Stimulated activated CD8-positive, alpha-beta memory T cell treated with anti-CD3 and anti-CD28 coated beads, Interleukin-15, amount 100 ng/mL, for 48 hours (primary cell): Measurements from ENCODE around the gene OSBP2.

ENCODE experiments used
- DNase-seq, 2 donors: peaks; one replicate each; pipeline ENCODE4 v3.0.0-alpha.2; 2020; ENCODE audit warnings: low read depth in 2 of 2

The OSBP2 gene, protein sequence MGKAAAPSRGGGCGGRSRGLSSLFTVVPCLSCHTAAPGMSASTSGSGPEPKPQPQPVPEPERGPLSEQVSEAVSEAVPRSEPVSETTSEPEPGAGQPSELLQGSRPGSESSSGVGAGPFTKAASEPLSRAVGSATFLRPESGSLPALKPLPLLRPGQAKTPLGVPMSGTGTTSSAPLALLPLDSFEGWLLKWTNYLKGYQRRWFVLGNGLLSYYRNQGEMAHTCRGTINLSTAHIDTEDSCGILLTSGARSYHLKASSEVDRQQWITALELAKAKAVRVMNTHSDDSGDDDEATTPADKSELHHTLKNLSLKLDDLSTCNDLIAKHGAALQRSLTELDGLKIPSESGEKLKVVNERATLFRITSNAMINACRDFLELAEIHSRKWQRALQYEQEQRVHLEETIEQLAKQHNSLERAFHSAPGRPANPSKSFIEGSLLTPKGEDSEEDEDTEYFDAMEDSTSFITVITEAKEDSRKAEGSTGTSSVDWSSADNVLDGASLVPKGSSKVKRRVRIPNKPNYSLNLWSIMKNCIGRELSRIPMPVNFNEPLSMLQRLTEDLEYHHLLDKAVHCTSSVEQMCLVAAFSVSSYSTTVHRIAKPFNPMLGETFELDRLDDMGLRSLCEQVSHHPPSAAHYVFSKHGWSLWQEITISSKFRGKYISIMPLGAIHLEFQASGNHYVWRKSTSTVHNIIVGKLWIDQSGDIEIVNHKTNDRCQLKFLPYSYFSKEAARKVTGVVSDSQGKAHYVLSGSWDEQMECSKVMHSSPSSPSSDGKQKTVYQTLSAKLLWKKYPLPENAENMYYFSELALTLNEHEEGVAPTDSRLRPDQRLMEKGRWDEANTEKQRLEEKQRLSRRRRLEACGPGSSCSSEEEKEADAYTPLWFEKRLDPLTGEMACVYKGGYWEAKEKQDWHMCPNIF

DNA sequence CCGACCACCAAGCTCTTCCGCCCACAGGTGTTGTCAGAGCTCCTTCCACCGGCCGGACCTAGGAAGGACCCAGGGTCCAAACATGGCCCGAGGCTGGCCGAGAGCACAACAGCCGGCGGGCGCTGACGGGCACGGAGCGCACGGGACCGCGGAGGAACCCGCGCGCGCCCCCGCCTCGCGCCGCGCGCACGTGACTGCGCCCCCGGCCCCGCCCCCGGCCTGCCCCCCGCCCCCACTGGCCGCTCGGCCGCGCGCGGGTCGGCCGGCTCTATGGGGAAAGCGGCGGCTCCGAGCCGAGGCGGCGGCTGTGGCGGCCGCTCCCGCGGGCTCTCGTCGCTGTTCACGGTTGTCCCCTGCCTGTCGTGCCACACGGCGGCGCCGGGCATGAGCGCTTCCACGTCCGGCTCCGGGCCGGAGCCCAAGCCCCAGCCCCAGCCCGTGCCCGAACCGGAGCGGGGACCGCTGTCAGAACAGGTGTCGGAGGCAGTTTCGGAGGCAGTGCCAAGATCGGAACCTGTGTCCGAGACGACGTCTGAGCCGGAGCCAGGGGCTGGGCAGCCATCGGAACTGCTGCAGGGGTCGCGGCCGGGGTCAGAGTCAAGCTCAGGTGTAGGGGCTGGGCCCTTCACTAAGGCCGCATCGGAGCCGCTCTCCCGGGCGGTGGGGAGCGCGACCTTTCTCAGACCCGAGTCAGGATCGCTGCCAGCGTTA is at the start of gene OSBP2:
Gene OSBP2, plus strand, starts transcription at position 235 of the 711 bp plus-strand sequence. Its CDS starts 36 bp downstream, at position 271.
- DNase-seq: peak in 1 of 2 donors; percentile 15

DNA sequence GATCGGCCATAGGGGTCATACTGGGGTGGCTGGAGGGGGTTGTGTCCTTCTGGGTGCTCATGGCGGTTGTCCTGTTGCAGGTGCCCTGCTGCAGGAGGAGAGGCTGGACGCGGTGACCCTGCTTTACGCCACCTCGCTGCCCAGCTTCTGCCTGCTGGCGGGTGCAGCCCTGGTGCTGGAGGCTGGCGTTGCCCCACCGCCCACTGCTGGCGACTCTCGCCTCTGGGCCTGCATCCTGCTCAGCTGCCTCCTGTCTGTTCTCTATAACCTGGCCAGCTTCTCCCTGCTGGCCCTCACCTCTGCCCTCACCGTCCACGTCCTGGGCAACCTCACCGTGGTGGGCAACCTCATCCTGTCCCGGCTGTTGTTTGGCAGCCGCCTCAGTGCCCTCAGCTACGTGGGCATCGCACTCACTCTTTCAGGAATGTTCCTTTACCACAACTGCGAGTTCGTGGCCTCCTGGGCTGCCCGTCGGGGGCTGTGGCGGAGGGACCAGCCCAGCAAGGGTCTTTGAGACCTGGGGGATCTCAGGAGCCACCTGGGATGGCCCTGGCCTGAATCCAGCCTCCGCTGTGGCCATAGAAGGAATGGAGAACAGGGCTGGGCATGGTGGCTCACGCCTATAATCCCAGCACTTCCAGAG is 48.0 kb upstream of the OSBP2 start:
- no peak for DNase-seq

DNA sequence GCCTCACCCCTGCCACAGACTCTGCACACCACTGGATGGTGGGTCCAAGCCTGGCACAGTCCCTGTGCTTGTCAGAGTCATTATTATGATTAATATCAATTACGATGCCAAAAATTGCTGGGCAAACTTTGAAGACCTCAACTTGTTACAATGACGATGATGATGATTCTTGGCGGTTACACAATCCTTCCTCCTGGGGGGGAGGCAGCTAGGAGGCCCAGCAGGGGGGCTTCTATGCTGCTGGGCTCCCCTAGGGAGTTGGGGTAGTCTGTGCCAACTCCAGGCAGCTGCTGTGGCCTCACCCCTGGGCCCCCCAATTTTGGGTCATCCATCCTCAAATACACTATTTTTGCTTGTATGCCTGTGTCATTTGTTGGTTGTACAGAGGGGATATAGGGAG is 47.1 kb upstream of the OSBP2 start:
- DNase-seq: no peak

DNA sequence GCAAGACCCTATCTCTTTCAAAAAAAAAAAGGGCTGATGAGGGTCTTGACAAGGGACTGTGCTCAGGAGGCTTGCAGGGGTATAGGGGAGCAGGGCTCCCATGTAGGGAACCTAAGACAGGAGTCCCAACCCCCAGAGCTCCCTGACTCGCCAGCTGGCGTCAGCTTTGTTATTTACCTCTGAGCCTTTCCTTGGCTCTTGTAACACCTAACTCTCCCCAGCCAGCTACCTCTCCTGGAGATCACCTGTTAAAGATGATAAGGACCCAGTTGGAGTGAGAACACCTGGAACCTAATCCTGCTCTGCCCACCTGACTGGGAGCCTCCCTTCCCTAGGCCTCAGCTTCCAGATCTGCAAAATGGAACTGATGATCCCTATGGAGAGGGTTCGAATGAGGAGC is 45.8 kb upstream of the OSBP2 start:
- no peak for DNase-seq

DNA sequence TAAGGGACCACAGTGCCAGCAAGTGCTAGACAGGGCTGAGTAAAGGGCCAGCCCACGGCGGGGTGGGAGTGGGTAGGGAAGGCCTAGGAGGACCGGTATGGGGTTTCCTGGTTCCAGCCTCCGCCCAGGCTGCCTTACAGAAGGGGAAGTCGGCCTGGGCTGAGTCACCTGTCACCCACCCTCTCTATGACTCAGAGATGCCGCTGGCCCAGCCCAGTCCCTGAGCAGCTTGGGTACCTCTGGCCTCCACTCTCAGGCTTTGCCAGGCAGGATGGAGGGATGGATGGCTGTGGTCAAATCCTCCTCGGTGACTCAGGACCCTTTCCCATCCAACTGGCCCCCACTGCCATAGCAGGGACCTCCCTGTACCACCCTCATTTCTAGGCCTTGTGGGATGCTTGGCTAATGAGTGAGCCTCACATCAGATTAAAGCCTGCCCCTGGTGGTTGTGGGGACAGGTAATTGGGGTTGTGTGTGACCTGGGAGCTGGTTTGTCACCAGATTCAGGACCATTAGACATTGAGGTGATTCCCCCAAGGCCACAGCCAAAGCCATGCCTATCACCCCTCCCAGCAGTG is 45.2 kb upstream of the OSBP2 start:
- peak; percentile 87 for DNase-seq

DNA sequence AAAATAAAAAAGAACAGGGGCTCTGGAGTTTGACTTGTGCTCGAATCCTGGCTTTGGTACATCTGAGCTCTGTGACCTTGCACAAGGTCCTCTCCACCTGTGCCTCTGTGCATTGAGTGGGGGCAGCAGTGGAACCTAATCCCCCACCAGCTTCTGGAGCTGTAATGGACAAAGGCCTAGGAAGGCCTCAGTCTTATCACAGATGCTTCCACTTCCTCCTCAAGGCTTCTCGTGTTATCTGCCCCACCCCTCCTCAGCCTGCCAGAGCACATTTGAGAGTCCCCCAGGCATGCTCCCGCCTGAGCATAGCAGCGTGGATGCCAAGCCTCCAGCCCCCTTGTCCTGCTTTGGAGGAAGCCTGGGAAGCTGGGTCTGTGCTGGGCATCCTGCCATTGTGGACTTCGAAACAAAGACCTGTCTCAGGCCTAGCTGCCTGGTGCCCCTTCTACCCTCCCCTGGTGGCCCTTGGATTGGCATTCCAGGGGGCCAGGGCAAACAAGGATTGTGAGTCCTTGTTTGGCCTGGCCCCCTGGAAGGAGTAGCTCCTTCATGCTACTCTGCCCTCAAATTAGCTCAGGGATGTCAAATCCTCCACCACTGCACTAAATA is 44.1 kb upstream of the OSBP2 start:
- no peak for DNase-seq

DNA sequence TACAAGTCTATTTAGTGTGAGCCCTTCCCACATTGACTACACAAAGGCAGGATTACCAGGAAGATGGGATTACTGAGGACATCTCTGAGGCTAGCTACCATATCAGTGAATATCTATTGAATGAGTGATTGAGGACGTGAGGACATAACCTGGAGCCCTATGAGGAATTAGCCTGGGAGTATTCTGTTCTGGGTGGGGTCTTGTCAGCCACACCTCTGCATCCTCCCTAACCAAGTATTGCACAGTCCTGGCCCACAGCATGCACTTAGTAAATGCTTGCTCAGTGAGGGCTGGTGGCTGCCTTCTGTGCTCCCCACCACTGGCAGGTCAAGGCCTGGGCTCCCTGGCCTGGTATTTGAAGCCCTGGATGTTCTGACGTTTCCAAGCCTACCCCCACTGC is 41.8 kb upstream of the OSBP2 start:
- no peak for DNase-seq

DNA sequence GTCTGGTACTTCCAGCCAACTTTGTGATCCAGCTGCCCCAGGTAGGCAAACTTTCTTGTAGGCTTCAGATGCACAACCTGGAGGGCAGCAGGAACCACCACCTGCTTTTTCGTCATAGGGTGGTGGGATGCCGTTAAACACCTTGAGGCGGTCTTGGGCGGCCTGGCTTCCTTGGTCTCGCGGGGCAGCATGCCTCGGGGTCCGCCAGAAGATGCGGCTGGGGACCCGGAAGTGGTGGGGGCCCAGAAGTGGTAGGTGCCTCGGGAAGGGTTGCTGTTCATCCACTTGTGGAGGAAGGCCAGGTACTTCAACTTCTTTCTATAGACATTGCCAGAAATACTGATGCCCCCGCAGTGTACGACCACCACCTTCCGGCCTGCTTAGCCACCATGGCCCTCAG is 40.3 kb upstream of the OSBP2 start:
- no peak for DNase-seq

DNA sequence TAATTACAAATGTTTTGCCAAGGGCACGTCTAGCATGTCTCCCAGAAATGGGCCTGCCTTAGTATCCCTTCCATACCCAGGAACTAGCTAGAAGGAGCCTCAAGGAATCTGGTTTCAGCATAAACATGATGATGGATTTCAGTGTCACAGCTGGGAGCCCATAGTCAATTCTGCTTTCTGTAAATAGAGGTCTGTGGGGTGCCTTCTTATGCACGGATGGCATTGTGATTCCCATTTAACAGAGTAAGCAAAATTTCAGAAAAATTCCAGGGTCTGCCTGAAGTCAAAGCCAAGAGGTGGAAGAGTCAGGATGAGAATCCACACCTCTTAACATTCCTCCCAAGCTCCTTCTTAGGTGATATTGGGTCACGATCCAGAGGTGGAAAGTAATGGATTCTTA is 39.1 kb upstream of the OSBP2 start:
- no peak for DNase-seq

DNA sequence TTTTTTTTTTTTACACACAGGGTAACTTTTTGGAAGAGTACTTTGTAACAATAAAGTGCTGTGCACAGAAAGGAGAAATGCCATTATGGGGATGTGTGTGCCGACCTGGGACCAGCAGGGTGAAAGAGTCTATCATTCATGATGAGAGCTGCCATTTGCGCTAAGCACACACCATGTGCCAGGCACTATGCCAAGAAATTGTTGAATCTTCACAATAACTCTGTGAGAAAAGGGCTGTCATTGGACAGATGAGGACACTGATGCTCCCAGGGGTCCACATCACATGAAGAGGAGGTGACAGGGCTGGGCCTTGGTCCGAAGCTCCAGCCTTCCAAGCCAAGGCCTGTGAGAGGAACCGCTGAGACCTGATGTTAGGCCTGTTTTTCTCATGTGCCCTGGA is 32.6 kb upstream of the OSBP2 start:
- DNase-seq: no peak

DNA sequence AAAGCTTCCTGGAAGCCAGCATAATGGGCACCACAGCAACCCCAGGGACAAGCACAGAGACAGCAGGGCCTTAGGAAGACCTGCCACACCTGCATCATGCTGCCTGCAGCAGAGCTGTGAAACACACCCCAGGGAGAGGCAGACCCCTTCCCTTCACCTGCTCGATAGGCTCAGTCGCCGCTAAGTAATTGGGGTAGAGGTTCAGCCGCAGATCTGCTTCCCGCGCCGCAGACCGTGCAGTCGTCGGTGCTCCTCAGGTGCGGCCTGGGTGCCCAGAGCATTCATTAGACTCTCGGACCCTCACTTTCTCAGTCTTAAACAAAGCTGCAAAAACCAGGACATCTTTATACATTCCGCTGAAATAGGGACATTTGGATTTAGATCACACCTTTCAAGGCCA is 29.9 kb upstream of the OSBP2 start:
- no peak for DNase-seq

DNA sequence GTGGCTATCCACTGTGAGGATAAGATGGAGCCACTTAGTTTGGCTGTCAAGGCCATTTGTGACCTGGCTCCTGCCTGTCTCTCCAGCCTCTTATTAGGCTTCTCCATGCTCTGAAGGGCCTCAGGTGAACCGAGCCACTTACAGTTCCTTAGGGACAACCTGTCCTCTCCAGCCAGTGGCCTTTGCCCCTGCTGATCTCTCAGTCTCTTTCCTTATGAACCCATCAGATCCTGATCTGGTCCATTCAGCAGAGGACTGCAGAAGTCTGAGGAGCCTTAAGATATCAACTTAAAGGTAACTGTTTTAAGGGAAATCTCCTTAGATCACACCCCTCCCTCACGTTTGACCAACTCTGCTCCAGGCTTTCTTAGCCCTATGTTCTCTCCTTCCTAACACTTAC is 29.4 kb upstream of the OSBP2 start:
- no peak for DNase-seq

DNA sequence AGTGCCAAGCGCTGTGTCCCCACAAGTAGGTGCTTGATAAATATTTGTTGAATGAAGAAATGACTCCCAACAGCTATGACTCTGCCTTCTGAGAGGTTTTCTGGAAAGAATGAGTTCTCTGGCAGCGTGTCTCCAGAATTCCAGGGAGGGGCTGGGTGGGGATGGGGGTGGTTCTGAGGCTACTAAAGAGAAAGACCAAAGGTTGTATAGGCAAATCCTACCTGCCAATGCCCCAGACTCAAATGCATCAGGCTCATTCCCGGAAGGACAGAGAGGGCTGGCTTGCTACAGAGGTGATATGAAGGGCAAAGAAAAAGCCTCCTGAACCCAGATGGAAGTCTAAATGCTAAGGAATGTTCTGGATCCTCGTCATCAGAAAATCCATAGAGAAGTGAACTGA is 28.9 kb upstream of the OSBP2 start:
- DNase-seq: no peak

DNA sequence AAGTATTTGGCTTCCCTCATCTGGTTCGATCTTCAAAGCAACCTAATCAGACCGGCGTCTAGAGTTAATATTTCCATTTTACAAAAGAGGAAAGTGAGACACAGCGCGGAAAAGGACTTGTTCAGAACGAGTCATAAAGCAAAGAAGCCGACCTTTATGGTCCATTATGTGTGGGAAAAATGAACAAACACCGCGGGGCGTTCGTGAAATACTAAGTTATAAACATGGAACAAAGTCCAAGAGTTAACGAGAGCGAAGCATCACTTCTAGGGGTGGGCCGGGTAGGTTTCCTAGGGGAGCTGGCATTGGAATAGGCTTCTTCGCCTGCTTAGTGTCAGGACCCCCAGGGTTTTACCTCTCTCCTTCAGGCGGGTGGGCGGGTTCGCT is 27.6 kb upstream of the OSBP2 start:
- no peak for DNase-seq

DNA sequence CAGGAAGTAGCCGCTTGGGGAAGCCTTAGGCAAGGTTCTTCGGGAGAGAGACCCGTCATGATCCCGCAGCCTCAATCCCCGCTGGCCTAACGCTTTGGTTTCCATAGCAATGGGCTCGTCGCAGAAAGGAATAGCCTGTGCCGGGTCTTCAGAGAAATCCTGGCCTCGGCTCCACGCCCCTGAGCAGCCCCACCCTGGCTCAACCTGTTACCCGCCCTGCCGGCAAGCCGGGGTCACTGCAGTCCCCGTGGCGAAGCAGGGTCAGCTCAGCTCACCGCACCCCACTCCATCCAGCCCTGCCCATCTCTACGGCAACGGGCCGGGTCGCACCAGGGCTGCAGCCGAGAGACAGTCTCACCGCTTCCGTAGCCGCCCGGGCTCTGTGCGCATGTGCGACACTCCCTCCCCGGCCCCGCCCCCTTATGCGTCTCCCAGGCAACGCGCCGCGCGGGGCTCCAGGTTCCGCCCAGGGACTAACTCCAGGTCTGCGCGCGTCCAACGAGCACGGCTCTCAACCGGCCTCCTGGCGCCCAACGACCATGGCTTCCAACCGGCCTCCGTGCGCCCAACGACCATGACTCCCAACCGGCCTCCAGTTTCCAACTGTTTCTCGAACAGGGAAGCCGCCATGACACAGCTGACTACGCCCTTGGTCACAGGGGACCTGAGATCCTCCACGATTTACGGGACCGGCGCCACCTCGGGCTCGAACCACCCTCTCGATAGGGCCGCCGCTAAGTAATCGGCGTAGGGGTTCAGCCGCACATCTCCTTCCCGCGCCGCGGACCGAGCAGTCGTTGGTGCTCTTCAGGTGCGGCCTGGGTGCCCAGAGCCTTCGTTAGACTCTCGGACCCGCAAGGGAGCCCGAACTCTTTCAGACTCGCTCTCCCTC is 26.9 kb upstream of the OSBP2 start, which contains the start of gene DUSP18:
Gene DUSP18, minus strand, starts transcription at position 382 of the 892 bp plus-strand sequence. CDS start 3,872 bp downstream, outside the sequence.
- peak; percentile 87 to 89 for DNase-seq

DNA sequence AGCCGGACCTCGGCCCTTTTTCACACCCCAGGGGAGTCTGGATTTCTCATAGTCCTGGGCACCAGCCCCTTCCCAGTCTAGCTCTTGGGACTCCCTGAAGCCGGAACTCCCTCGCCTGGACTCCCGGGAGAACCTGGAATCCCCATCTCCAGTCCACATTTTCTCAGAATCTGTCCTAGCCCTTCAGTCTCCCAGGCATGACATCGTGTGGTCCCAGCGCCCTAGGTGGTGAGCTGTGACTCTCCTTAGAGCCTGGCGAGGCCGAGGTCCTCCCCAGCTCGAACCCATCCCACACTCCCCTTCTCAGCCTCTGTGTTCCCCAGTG is 26.3 kb upstream of the OSBP2 start:
- no peak for DNase-seq

DNA sequence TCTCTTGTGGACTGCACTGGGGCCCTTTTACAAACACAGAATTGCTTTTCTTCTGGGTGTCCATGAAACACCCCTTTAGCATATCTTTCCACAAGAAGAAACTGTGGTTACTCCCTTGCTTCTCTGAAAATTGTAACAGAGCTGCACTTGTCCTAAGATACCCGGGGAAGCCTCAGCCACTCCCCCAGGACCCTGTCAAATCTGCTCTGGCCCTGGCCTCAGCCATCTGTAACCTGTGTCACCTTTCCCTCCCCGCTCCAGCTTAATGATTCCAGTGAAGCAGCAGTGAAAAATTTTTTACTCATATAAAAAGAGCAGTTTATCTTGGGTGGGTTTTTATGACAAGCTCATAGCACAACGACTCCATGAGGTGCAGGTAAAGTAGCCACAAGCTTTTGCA is 23.6 kb upstream of the OSBP2 start:
- no peak for DNase-seq

DNA sequence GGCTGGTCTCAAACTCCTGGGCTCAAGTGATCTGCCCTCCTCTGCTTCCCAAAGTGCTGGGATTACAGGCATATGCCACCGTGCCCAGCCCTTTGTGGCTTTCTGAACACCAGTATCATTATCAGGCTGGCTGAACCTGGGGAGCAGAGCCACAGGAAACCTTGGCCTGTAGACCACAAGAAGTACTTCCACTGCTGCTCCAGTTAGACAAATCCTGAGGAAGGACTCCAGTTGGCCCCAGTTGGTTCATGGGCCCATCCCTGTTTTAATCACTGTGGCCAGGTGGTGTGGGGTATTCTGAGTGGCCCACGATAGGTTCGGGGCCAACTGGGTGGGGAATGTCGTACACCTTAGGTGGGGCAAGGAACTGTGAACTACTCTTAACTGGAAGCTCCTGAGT is 21.5 kb upstream of the OSBP2 start:
- DNase-seq: no peak

DNA sequence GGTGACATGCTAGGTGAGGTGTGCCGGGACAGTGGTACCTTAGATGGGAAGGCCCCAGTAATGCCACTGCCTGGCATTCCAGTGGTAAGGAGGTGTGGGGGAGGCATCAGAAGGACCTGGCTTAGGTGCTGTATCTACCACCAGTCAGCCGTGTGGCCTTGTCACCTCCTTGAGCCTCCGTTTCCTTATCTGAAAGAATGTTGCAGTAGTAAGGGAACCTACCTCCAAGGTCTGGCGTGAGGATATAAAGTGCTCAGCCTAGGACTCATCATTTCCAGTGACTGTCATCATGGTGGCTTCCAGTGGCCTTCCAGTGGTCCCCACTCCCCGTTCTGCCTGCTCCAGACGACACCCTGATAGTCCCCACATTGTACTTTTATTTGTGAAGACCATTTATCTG is 20.2 kb upstream of the OSBP2 start:
- DNase-seq: no peak

DNA sequence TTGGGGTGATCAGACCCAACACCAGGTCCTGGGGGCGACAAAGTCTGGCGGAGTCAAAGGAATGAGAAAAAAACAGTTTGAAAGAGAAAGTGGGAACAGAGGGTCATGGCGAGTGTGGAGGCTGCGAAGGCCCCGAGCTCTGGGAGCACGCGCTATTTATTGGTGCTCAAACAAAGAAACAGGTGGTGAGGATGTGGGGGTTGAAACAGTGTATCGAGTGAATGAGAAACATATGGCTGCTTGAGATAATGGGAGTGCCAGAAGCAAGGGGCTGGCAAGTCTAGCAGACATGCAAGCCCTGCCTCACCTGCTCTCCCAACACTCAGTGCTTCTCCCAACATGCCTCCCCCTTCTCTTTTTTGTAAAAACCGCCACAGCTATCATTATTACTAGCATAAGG is 19.2 kb upstream of the OSBP2 start:
- DNase-seq: no peak
